Measurements from ENCODE around the gene JAK1. TPM values are rescaled to one million over a fixed set of nuclear protein-coding genes. Genes with fewer than 3 reads are reported as not detected.

JAK1 gene
- total RNA-seq, 1 donor from 2014 or later, result 152 TPM

DNA sequence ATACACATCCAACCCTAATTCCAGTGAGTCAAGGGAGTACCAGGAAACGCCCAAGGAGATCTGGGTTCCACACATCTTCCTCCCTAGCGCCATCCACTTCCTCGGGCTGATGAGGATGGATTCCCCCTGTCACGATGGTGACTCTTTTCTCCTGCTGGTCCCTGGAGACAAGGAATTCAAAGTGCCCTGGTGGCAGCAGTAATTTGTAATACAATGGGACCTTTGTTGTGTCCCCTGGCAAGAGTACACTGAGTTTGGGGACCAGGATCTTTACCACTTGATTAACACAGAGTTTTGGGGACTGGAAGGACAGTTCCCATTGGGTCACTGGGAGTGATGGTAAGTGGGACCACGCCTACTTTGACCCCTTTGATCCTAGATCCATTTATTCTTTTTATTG lies 9.4 kb upstream of the JAK1 start:
- Histone ChIP-seq H3K36me3 (no peaks in the 10 kb centered on the region), H3K4me3 (no peak overlapping the region), H3K9me3 (no peaks in the 10 kb centered on the region), H3K27me3 (no peaks in the 10 kb centered on the region), H3K27ac (no peak overlapping the region), H3K4me1 (no peaks in the 10 kb centered on the region)
- intact Hi-C loops (cut with DNase I), result no loop called here
- ATAC-seq (no peak), DNase-seq (no peak)
- TF ChIP-seq, protein P1, sequence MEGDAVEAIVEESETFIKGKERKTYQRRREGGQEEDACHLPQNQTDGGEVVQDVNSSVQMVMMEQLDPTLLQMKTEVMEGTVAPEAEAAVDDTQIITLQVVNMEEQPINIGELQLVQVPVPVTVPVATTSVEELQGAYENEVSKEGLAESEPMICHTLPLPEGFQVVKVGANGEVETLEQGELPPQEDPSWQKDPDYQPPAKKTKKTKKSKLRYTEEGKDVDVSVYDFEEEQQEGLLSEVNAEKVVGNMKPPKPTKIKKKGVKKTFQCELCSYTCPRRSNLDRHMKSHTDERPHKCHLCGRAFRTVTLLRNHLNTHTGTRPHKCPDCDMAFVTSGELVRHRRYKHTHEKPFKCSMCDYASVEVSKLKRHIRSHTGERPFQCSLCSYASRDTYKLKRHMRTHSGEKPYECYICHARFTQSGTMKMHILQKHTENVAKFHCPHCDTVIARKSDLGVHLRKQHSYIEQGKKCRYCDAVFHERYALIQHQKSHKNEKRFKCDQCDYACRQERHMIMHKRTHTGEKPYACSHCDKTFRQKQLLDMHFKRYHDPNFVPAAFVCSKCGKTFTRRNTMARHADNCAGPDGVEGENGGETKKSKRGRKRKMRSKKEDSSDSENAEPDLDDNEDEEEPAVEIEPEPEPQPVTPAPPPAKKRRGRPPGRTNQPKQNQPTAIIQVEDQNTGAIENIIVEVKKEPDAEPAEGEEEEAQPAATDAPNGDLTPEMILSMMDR (IDR thresholded peaks at IDR 0.05), result no peak

DNA sequence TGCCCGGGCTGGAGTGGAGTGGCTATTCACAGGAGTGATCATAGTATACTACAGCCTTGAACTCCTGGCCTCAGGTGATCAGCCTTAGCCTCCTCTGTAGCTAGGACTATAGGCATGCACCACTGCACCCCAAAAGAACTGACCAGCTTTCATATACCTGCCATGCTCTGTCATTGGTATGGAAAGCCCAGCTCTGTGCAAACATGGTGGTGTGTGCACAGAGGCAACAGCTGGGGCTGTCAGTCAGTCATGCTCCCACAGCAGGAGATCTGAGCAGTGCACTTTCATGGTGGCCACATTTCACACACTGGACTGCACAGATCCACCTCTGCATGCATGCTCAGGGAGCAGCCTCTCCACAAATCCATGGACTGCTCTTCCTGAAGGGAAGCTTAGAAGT lies 8.8 kb upstream of the JAK1 start:
- TF ChIP-seq, protein P1 (IDR thresholded peaks at IDR 0.05), result no peak
- H3K9me3 ChIP-seq, result no peaks in the 10 kb centered on the region
- no peak overlapping the region for H3K27ac ChIP-seq
- no peaks in the 10 kb centered on the region for H3K36me3 ChIP-seq
- H3K4me3 ChIP-seq, result no peak overlapping the region
- no peak for DNase-seq
- intact Hi-C loops (cut with DNase I), result no loop called here
- no peaks in the 10 kb centered on the region for H3K27me3 ChIP-seq
- peak; percentile 21 for ATAC-seq
- H3K4me1 ChIP-seq, result no peaks in the 10 kb centered on the region

- H3K36me3 ChIP-seq, result no peaks in the 10 kb centered on the region
- TF ChIP-seq, protein P1 (IDR thresholded peaks at IDR 0.05), result no peak
- no peaks in the 10 kb centered on the region for H3K4me1 ChIP-seq
- ATAC-seq (no peak), DNase-seq (no peak)
- H3K9me3 ChIP-seq, result no peaks in the 10 kb centered on the region
- H3K27me3 ChIP-seq, result no peaks in the 10 kb centered on the region
- no peak overlapping the region for H3K4me3 ChIP-seq
- intact Hi-C loops (cut with DNase I), result no loop called here
- H3K27ac ChIP-seq, result no peak overlapping the region
Measured at GRCh38 chr1:64974288-64974825, 8.0 kb upstream of the JAK1 start.

GRCh38 chr1:64973061-64973647 lies 6.8 kb upstream of the JAK1 start:
- ATAC-seq, result no peak
- Histone ChIP-seq H3K27ac (no peak overlapping the region), H3K36me3 (no peaks in the 10 kb centered on the region), H3K4me1 (no peaks in the 10 kb centered on the region), H3K9me3 (no peaks in the 10 kb centered on the region), H3K27me3 (no peaks in the 10 kb centered on the region), H3K4me3 (no peak overlapping the region)
- no peak for DNase-seq
- intact Hi-C loops (cut with DNase I), result no loop called here
- TF ChIP-seq, protein P1 (IDR thresholded peaks at IDR 0.05), result no peak

GRCh38 chr1:64969305-64970046 lies 3.1 kb upstream of the JAK1 start:
- DNase-seq (no peak), ATAC-seq (no peak)
- Histone ChIP-seq H3K4me3 (no peak overlapping the region), H3K4me1 (peaks cover 11% of the 10 kb centered on the region), H3K9me3 (no peaks in the 10 kb centered on the region), H3K27ac (no peak overlapping the region), H3K27me3 (no peaks in the 10 kb centered on the region), H3K36me3 (no peaks in the 10 kb centered on the region)
- intact Hi-C loops (cut with DNase I), result loop anchor here (10.0 kb wide), 1 partner anchor 95 kb away; no protein-coding TSS in a partner anchor
- TF ChIP-seq, protein P1 (IDR thresholded peaks at IDR 0.05), result no peak
